PC-9 (cell line): ENCODE data around the gene CCDC43.

Experiments used
- CTCF ChIP-seq: fragments of 200-600 bp; sonication (generic); conservative IDR thresholded peaks from 2 replicates; pipeline ENCODE4 v1.6.1; 2017; ENCODE audit warnings: mixed run types, antibody characterized with exemption, mild to moderate bottlenecking, moderate library complexity
- EZH2 ChIP-seq: fragments of 200-600 bp; sonication (generic); IDR thresholded peaks from 2 replicates; pipeline ENCODE4 v1.8.0; 2017; ENCODE audit warnings: antibody characterized with exemption, low read depth

- TF ChIP-seq CTCF (no peak), EZH2 (no peak)
These were observed 33.4 kb downstream of the CCDC43 start, which contains the start of gene MEIOC for GRCh38 chr17:44655983-44656710.
